ENCODE data around the gene PLD4. TPM values are rescaled to one million over a fixed set of nuclear protein-coding genes. Genes with fewer than 3 reads are reported as not detected.

The PLD4 gene
- total RNA-seq, 4 donors from 2014 or later = under 0.01 to 1.3 TPM; not detected in 2

GRCh38 chr14:104941508-104942365, 17.1 kb downstream of the PLD4 start:
- no peak for TF ChIP-seq CTCF (IDR thresholded peaks at IDR 0.05; ENCODE audit: low read depth)

- TF ChIP-seq CTCF (IDR thresholded peaks at IDR 0.05; ENCODE audit: low read depth) = no peak
These were observed 17.9 kb downstream of the PLD4 start for GRCh38 chr14:104942586-104942985.

- no peak for TF ChIP-seq CTCF (IDR thresholded peaks at IDR 0.05; ENCODE audit: low read depth)
These were observed 24.0 kb downstream of the PLD4 start for GRCh38 chr14:104948736-104949031.

GRCh38 chr14:104950021-104950420, 25.3 kb downstream of the PLD4 start:
- no peak for TF ChIP-seq CTCF (IDR thresholded peaks at IDR 0.05; ENCODE audit: low read depth)

GRCh38 chr14:104953097-104953496, 28.4 kb downstream of the PLD4 start:
- TF ChIP-seq CTCF (IDR thresholded peaks at IDR 0.05; ENCODE audit: low read depth) = no peak

- TF ChIP-seq CTCF (IDR thresholded peaks at IDR 0.05; ENCODE audit: low read depth) = no peak
These were observed 29.4 kb downstream of the PLD4 start for GRCh38 chr14:104953896-104954656.

GRCh38 chr14:104954746-104955395, 30.2 kb downstream of the PLD4 start:
- no peak for TF ChIP-seq CTCF (IDR thresholded peaks at IDR 0.05; ENCODE audit: low read depth)

Data from subcutaneous adipose tissue (tissue), 4 donors.